ENCODE data around the gene PCDH17.

The PCDH17 gene, protein sequence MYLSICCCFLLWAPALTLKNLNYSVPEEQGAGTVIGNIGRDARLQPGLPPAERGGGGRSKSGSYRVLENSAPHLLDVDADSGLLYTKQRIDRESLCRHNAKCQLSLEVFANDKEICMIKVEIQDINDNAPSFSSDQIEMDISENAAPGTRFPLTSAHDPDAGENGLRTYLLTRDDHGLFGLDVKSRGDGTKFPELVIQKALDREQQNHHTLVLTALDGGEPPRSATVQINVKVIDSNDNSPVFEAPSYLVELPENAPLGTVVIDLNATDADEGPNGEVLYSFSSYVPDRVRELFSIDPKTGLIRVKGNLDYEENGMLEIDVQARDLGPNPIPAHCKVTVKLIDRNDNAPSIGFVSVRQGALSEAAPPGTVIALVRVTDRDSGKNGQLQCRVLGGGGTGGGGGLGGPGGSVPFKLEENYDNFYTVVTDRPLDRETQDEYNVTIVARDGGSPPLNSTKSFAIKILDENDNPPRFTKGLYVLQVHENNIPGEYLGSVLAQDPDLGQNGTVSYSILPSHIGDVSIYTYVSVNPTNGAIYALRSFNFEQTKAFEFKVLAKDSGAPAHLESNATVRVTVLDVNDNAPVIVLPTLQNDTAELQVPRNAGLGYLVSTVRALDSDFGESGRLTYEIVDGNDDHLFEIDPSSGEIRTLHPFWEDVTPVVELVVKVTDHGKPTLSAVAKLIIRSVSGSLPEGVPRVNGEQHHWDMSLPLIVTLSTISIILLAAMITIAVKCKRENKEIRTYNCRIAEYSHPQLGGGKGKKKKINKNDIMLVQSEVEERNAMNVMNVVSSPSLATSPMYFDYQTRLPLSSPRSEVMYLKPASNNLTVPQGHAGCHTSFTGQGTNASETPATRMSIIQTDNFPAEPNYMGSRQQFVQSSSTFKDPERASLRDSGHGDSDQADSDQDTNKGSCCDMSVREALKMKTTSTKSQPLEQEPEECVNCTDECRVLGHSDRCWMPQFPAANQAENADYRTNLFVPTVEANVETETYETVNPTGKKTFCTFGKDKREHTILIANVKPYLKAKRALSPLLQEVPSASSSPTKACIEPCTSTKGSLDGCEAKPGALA (N-terminal part only)

GRCh38 chr13:57631596-57632275 lies at the start of gene PCDH17:
Gene PCDH17 (plus strand): TSS chr13:57631744. CDS start chr13:57632547, 803 bp downstream.
- peak; percentile 34 for DNase-seq (ENCODE audit: low spot score)
- TF ChIP-seq CTCF (IDR thresholded peaks at IDR 0.05; ENCODE audit: extremely low read depth, insufficient read depth, missing control alignments) = no peak
- in situ Hi-C loops (cut with MboI; ENCODE audit: low pct_unique_long_range_greater_than_20kb, low sequenced_read_pairs, unreplicated experiment) = loop anchor here (25.0 kb wide), 1 partner anchor 1681 kb away; no protein-coding TSS in a partner anchor

- in situ Hi-C loops (cut with MboI; ENCODE audit: low pct_unique_long_range_greater_than_20kb, low sequenced_read_pairs, unreplicated experiment) = no loop called here
Observed at GRCh38 chr13:57582032-57582431, 49.5 kb upstream of the PCDH17 start.

GRCh38 chr13:57583529-57583928 lies 48.0 kb upstream of the PCDH17 start:
- in situ Hi-C loops (cut with MboI; ENCODE audit: low pct_unique_long_range_greater_than_20kb, low sequenced_read_pairs, unreplicated experiment) = no loop called here
- no peak for TF ChIP-seq CTCF (IDR thresholded peaks at IDR 0.05; ENCODE audit: extremely low read depth, insufficient read depth, missing control alignments)

More at GRCh38 chr13:57582032-57582431, 49.5 kb upstream of the PCDH17 start:
- DNase-seq (ENCODE audit: low spot score) = no peak
- no peak for TF ChIP-seq CTCF (IDR thresholded peaks at IDR 0.05; ENCODE audit: extremely low read depth, insufficient read depth, missing control alignments)

GRCh38 chr13:57588639-57589038 lies 42.9 kb upstream of the PCDH17 start:
- TF ChIP-seq CTCF (IDR thresholded peaks at IDR 0.05; ENCODE audit: extremely low read depth, insufficient read depth, missing control alignments) = no peak
- in situ Hi-C loops (cut with MboI; ENCODE audit: low pct_unique_long_range_greater_than_20kb, low sequenced_read_pairs, unreplicated experiment) = no loop called here
- no peak for DNase-seq (ENCODE audit: low spot score)

More at GRCh38 chr13:57583529-57583928, 48.0 kb upstream of the PCDH17 start:
- no peak for DNase-seq (ENCODE audit: low spot score)

- TF ChIP-seq CTCF (IDR thresholded peaks at IDR 0.05; ENCODE audit: extremely low read depth, insufficient read depth, missing control alignments) = no peak
- no peak for DNase-seq (ENCODE audit: low spot score)
- in situ Hi-C loops (cut with MboI; ENCODE audit: low pct_unique_long_range_greater_than_20kb, low sequenced_read_pairs, unreplicated experiment) = no loop called here
Observed at GRCh38 chr13:57595775-57596174, 35.8 kb upstream of the PCDH17 start.

DNA sequence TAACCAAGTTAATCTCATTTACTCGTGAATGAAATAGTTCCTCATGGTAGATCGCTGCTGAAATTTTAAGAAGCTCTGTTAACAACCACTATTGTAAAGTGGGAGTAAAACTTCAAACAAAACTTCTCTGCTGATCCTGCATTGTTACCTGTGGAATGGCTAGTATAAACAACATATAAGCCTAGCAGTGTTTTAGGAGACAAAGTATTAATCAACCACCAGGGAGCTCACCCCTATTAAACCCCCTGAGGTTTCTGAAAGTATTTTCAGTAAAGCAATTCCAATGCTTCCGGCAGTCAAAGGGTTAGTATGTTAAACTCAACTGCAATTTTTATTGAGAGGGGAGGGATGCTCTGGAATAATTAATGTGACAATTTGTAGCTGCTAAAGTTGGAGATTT lies 30.0 kb upstream of the PCDH17 start:
- in situ Hi-C loops (cut with MboI; ENCODE audit: low pct_unique_long_range_greater_than_20kb, low sequenced_read_pairs, unreplicated experiment) = no loop called here
- DNase-seq (ENCODE audit: low spot score) = no peak
- no peak for TF ChIP-seq CTCF (IDR thresholded peaks at IDR 0.05; ENCODE audit: extremely low read depth, insufficient read depth, missing control alignments)

Measured in GM13977 (cell line).